ENCODE data around the gene CTNND2. TPM values are rescaled to one million over a fixed set of nuclear protein-coding genes. Genes with fewer than 3 reads are reported as not detected.

CTNND2 gene
- total and polyA plus RNA-seq, 9 of the 15 experiments (the other 6 are each of a cell fraction or from before 2014, with no cell fraction given) = 0.03 to 0.35 TPM; not detected in 7

- no peaks in the 10 kb centered on the region for H3K4me1 ChIP-seq (replicated peaks in 1 of 2; ENCODE audit: control insufficient read depth in 2 of 2, insufficient read depth in 2 of 2, low read length in 2 of 2)
- no peak for ATAC-seq
- intact Hi-C loops (cut with micrococcal nuclease) (no loop called here), in situ Hi-C loops (cut with MboI) (no loop called here)
- H4K20me1 ChIP-seq (replicated peaks; ENCODE audit: control insufficient read depth, insufficient read depth, low read length) = no peaks in the 10 kb centered on the region
- no peaks in the 10 kb centered on the region for H3K9me1 ChIP-seq (ENCODE audit: control insufficient read depth, insufficient read depth, low read length)
- H3K9me3 ChIP-seq (replicated peaks; ENCODE audit: control insufficient read depth, insufficient read depth, low read depth, low read length) = no peaks in the 10 kb centered on the region
- no peak for FAIRE-seq
- WGBS (ENCODE audit: insufficient coverage, low coverage, missing lambda C conversion rate) = 0% methylated on average over 4 of the region's 4 CpGs
- no TSS peak for BruUV-seq (replicated peaks)
- no peak overlapping the region for H3K27ac ChIP-seq (ENCODE audit: extremely low read depth, low read depth, low read length)
- POLR2A ChIA-PET = no interaction called here
- H3K79me2 ChIP-seq (ENCODE audit: control insufficient read depth, insufficient read depth, low read length) = no peaks in the 10 kb centered on the region
- DNase-seq (ENCODE audit: extremely low read depth in 1 of 4, low spot score in 3 of 4) = no peak
- no peak overlapping the region for H3K4me2 ChIP-seq (ENCODE audit: insufficient read depth, low read length)
- no peaks in the 10 kb centered on the region for H3K36me3 ChIP-seq (ENCODE audit: control insufficient read depth, insufficient read depth, low read length)
- H3K27me3 ChIP-seq (ENCODE audit: control insufficient read depth in 2 of 2, insufficient read depth in 2 of 2, low read length in 2 of 2) = no peaks in the 10 kb centered on the region
- H3K9ac ChIP-seq (ENCODE audit: insufficient read depth in 1 of 2, low read depth in 2 of 2, low read length in 2 of 2) = no peak overlapping the region
- no peak overlapping the region for H2AFZ ChIP-seq (ENCODE audit: low read depth, low read length)
- CTCF ChIA-PET (ENCODE audit: low intra/inter-chr PET ratio) = no interaction called here
- H3K4me3 ChIP-seq = no peak overlapping the region
- TF ChIP-seq HIVEP1 (CRISPR knock-in tag; IDR thresholded peaks at IDR 0.05) (no peak), NR2F6 (CRISPR knock-in tag; IDR thresholded peaks at IDR 0.05) (no peak), CHD7 (IDR thresholded peaks at IDR 0.05; ENCODE audit: low read depth, low read length) (no peak), CBX8 (IDR thresholded peaks at IDR 0.05; ENCODE audit: borderline replicate concordance, extremely low read depth, low read depth, low read length, poor library complexity, severe bottlenecking) (no peak), NFATC3 (IDR thresholded peaks at IDR 0.05) (no peak), ZBTB1 (CRISPR knock-in tag; IDR thresholded peaks at IDR 0.05; ENCODE audit: borderline replicate concordance, low read depth) (no peak), SMAD4 (CRISPR knock-in tag; conservative IDR thresholded peaks at IDR 0.05) (no peak), IFI16 (CRISPR knock-in tag; IDR thresholded peaks at IDR 0.05) (no peak), NR3C1 (CRISPR knock-in tag; IDR thresholded peaks at IDR 0.05) (no peak), RB1 (IDR thresholded peaks at IDR 0.05; ENCODE audit: low read depth) (no peak), GTF2E2 (tag; IDR thresholded peaks at IDR 0.05) (no peak), RBFOX2 (IDR thresholded peaks at IDR 0.05; ENCODE audit: low read depth, low read length) (no peak)
These were observed 16.0 kb downstream of the CTNND2 start for GRCh38 chr5:11888221-11888620.

All from K562 (cell line).